Measurements from ENCODE around the gene NAP1L4.

Gene NAP1L4

GRCh38 chr11:2990617-2991451 is 1.3 kb downstream of the NAP1L4 start:
- H3K27ac ChIP-seq (ENCODE audit: low read depth, low read length) = peak overlapping the region; percentile 89
- peak overlapping the region; percentile 75 to 87 for H3K4me3 ChIP-seq (ENCODE audit: low read depth in 1 of 2, low read length in 2 of 2)
- no peaks in the 10 kb centered on the region for H3K36me3 ChIP-seq (ENCODE audit: insufficient read depth, low read length)
- H3K4me1 ChIP-seq (ENCODE audit: insufficient read depth, low read length) = peaks cover 44% of the 10 kb centered on the region
- H3K9me3 ChIP-seq (ENCODE audit: low read length) = no peaks in the 10 kb centered on the region
- H3K9ac ChIP-seq (ENCODE audit: low read length) = peak overlapping the region; percentile 85
- H3K27me3 ChIP-seq (ENCODE audit: control insufficient read depth in 1 of 2, insufficient read depth in 2 of 2, low read length in 2 of 2) = no peaks in the 10 kb centered on the region

- H3K36me3 ChIP-seq (ENCODE audit: insufficient read depth, low read length) = no peaks in the 10 kb centered on the region
- H3K9me3 ChIP-seq (ENCODE audit: low read length) = no peaks in the 10 kb centered on the region
- H3K27ac ChIP-seq (ENCODE audit: low read depth, low read length) = no peak overlapping the region
- no peaks in the 10 kb centered on the region for H3K27me3 ChIP-seq (ENCODE audit: control insufficient read depth in 1 of 2, insufficient read depth in 2 of 2, low read length in 2 of 2)
- peak overlapping the region; percentile 22 for H3K9ac ChIP-seq (ENCODE audit: low read length)
- peaks cover 44% of the 10 kb centered on the region for H3K4me1 ChIP-seq (ENCODE audit: insufficient read depth, low read length)
- no peak overlapping the region for H3K4me3 ChIP-seq (ENCODE audit: low read depth in 1 of 2, low read length in 2 of 2)
Measured at GRCh38 chr11:2989551-2989950, 2.6 kb downstream of the NAP1L4 start.

GRCh38 chr11:2989006-2989405 is 3.1 kb downstream of the NAP1L4 start:
- Histone ChIP-seq H3K27me3 (ENCODE audit: control insufficient read depth in 1 of 2, insufficient read depth in 2 of 2, low read length in 2 of 2) (no peaks in the 10 kb centered on the region), H3K9me3 (ENCODE audit: low read length) (no peaks in the 10 kb centered on the region), H3K4me1 (ENCODE audit: insufficient read depth, low read length) (peaks cover 44% of the 10 kb centered on the region), H3K4me3 (ENCODE audit: low read depth in 1 of 2, low read length in 2 of 2) (peak overlapping the region in 1 of 2 donors; percentile 10), H3K9ac (ENCODE audit: low read length) (peak overlapping the region; percentile 22), H3K36me3 (ENCODE audit: insufficient read depth, low read length) (no peaks in the 10 kb centered on the region), H3K27ac (ENCODE audit: low read depth, low read length) (no peak overlapping the region)

GRCh38 chr11:2987881-2988861 is 4.0 kb downstream of the NAP1L4 start:
- Histone ChIP-seq H3K9ac (ENCODE audit: low read length) (no peak overlapping the region), H3K27ac (ENCODE audit: low read depth, low read length) (no peak overlapping the region), H3K27me3 (ENCODE audit: control insufficient read depth in 1 of 2, insufficient read depth in 2 of 2, low read length in 2 of 2) (no peaks in the 10 kb centered on the region), H3K9me3 (ENCODE audit: low read length) (no peaks in the 10 kb centered on the region), H3K4me3 (ENCODE audit: low read depth in 1 of 2, low read length in 2 of 2) (no peak overlapping the region), H3K36me3 (ENCODE audit: insufficient read depth, low read length) (no peaks in the 10 kb centered on the region), H3K4me1 (ENCODE audit: insufficient read depth, low read length) (peaks cover 46% of the 10 kb centered on the region)

- H3K4me3 ChIP-seq (ENCODE audit: low read depth in 1 of 2, low read length in 2 of 2) = no peak overlapping the region
- H3K9me3 ChIP-seq (ENCODE audit: low read length) = no peaks in the 10 kb centered on the region
- H3K4me1 ChIP-seq (ENCODE audit: insufficient read depth, low read length) = peaks cover 26% of the 10 kb centered on the region
- no peak overlapping the region for H3K27ac ChIP-seq (ENCODE audit: low read depth, low read length)
- H3K27me3 ChIP-seq (ENCODE audit: control insufficient read depth in 1 of 2, insufficient read depth in 2 of 2, low read length in 2 of 2) = no peaks in the 10 kb centered on the region
- peaks cover 4% of the 10 kb centered on the region for H3K36me3 ChIP-seq (ENCODE audit: insufficient read depth, low read length)
- H3K9ac ChIP-seq (ENCODE audit: low read length) = no peak overlapping the region
Measured at GRCh38 chr11:2983908-2984307, 8.2 kb downstream of the NAP1L4 start.

GRCh38 chr11:2982214-2982613 is 9.9 kb downstream of the NAP1L4 start:
- H3K27ac ChIP-seq (ENCODE audit: low read depth, low read length) = no peak overlapping the region

GRCh38 chr11:2981130-2981529 is 11.0 kb downstream of the NAP1L4 start:
- H3K4me1 ChIP-seq (ENCODE audit: insufficient read depth, low read length) = peaks cover 12% of the 10 kb centered on the region
- H3K27ac ChIP-seq (ENCODE audit: low read depth, low read length) = no peak overlapping the region
- H3K4me3 ChIP-seq (ENCODE audit: low read depth in 1 of 2, low read length in 2 of 2) = no peak overlapping the region
- H3K27me3 ChIP-seq (ENCODE audit: control insufficient read depth in 1 of 2, insufficient read depth in 2 of 2, low read length in 2 of 2) = no peaks in the 10 kb centered on the region
- peaks cover 21% of the 10 kb centered on the region for H3K36me3 ChIP-seq (ENCODE audit: insufficient read depth, low read length)
- H3K9me3 ChIP-seq (ENCODE audit: low read length) = no peaks in the 10 kb centered on the region
- no peak overlapping the region for H3K9ac ChIP-seq (ENCODE audit: low read length)

More at GRCh38 chr11:2982214-2982613, 9.9 kb downstream of the NAP1L4 start:
- Histone ChIP-seq H3K27me3 (ENCODE audit: control insufficient read depth in 1 of 2, insufficient read depth in 2 of 2, low read length in 2 of 2) (no peaks in the 10 kb centered on the region), H3K4me1 (ENCODE audit: insufficient read depth, low read length) (peaks cover 12% of the 10 kb centered on the region), H3K36me3 (ENCODE audit: insufficient read depth, low read length) (peaks cover 11% of the 10 kb centered on the region), H3K9me3 (ENCODE audit: low read length) (no peaks in the 10 kb centered on the region), H3K9ac (ENCODE audit: low read length) (no peak overlapping the region), H3K4me3 (ENCODE audit: low read depth in 1 of 2, low read length in 2 of 2) (no peak overlapping the region)

- Histone ChIP-seq H3K27me3 (ENCODE audit: control insufficient read depth in 1 of 2, insufficient read depth in 2 of 2, low read length in 2 of 2) (no peaks in the 10 kb centered on the region), H3K36me3 (ENCODE audit: insufficient read depth, low read length) (peaks cover 28% of the 10 kb centered on the region), H3K9ac (ENCODE audit: low read length) (no peak overlapping the region), H3K9me3 (ENCODE audit: low read length) (no peaks in the 10 kb centered on the region), H3K4me1 (ENCODE audit: insufficient read depth, low read length) (peaks cover 12% of the 10 kb centered on the region), H3K4me3 (ENCODE audit: low read depth in 1 of 2, low read length in 2 of 2) (no peak overlapping the region), H3K27ac (ENCODE audit: low read depth, low read length) (no peak overlapping the region)
Measured at GRCh38 chr11:2980168-2980840, 11.8 kb downstream of the NAP1L4 start.

GRCh38 chr11:2977113-2977512 is 15.0 kb downstream of the NAP1L4 start:
- peaks cover 57% of the 10 kb centered on the region for H3K36me3 ChIP-seq (ENCODE audit: insufficient read depth, low read length)

GRCh38 chr11:2976294-2977063 is 15.7 kb downstream of the NAP1L4 start:
- Histone ChIP-seq H3K9me3 (ENCODE audit: low read length) (no peaks in the 10 kb centered on the region), H3K27me3 (ENCODE audit: control insufficient read depth in 1 of 2, insufficient read depth in 2 of 2, low read length in 2 of 2) (no peaks in the 10 kb centered on the region), H3K36me3 (ENCODE audit: insufficient read depth, low read length) (peaks cover 64% of the 10 kb centered on the region), H3K9ac (ENCODE audit: low read length) (no peak overlapping the region), H3K4me1 (ENCODE audit: insufficient read depth, low read length) (no peaks in the 10 kb centered on the region), H3K27ac (ENCODE audit: low read depth, low read length) (no peak overlapping the region), H3K4me3 (ENCODE audit: low read depth in 1 of 2, low read length in 2 of 2) (no peak overlapping the region)

More at GRCh38 chr11:2977113-2977512, 15.0 kb downstream of the NAP1L4 start:
- Histone ChIP-seq H3K4me1 (ENCODE audit: insufficient read depth, low read length) (peaks cover 3% of the 10 kb centered on the region), H3K9ac (ENCODE audit: low read length) (no peak overlapping the region), H3K4me3 (ENCODE audit: low read depth in 1 of 2, low read length in 2 of 2) (no peak overlapping the region), H3K27ac (ENCODE audit: low read depth, low read length) (no peak overlapping the region), H3K27me3 (ENCODE audit: control insufficient read depth in 1 of 2, insufficient read depth in 2 of 2, low read length in 2 of 2) (no peaks in the 10 kb centered on the region), H3K9me3 (ENCODE audit: low read length) (no peaks in the 10 kb centered on the region)
